ENCODE data around the gene FKBP14.

FKBP14 gene

GRCh38 chr7:30040938-30041337, 14.4 kb upstream of the FKBP14 start:
- ChIA-PET CTCF (interaction anchor here (1.8 to 3.8 kb wide), 2 partner anchors 12 to 21 kb away, joined by 5 to 19 read pairs; no protein-coding TSS in a partner anchor), POLR2A (no interaction called here)
- no peak for TF ChIP-seq CTCF (IDR thresholded peaks at IDR 0.05; ENCODE audit: insufficient read depth, low read length, missing control alignments)
- H3K4me3 ChIP-seq (ENCODE audit: low read depth, low read length): no peak overlapping the region
- no peak for DNase-seq (ENCODE audit: low read depth, low spot score)

GRCh38 chr7:30038196-30038980, 11.9 kb upstream of the FKBP14 start:
- ChIA-PET POLR2A (no interaction called here), CTCF (interaction anchor here (1.0 to 1.9 kb wide), 3 partner anchors 10 to 36 kb away, joined by 3 to 4 read pairs (median 3); partner anchors contain the start of gene PLEKHA8)
- DNase-seq (ENCODE audit: low read depth, low spot score): no peak
- TF ChIP-seq CTCF (IDR thresholded peaks at IDR 0.05; ENCODE audit: insufficient read depth, low read length, missing control alignments): no peak
- H3K4me3 ChIP-seq (ENCODE audit: low read depth, low read length): no peak overlapping the region

GRCh38 chr7:30036220-30036619, 9.7 kb upstream of the FKBP14 start:
- H3K4me3 ChIP-seq (ENCODE audit: low read depth, low read length): no peak overlapping the region
- POLR2A ChIA-PET: no interaction called here
- no peak for TF ChIP-seq CTCF (IDR thresholded peaks at IDR 0.05; ENCODE audit: insufficient read depth, low read length, missing control alignments)
- CTCF ChIA-PET: interaction anchor here (1.2 to 1.8 kb wide), 3 partner anchors 26 to 38 kb away, joined by 3 to 7 read pairs (median 3); no protein-coding TSS in a partner anchor
- no peak for DNase-seq (ENCODE audit: low read depth, low spot score)

- ChIA-PET CTCF (interaction anchor here (1.8 kb wide), 1 partner anchor 27 kb away, joined by 7 read pairs; no protein-coding TSS in a partner anchor), POLR2A (no interaction called here)
- no peak for TF ChIP-seq CTCF (IDR thresholded peaks at IDR 0.05; ENCODE audit: insufficient read depth, low read length, missing control alignments)
- no peak overlapping the region for H3K4me3 ChIP-seq (ENCODE audit: low read depth, low read length)
- DNase-seq (ENCODE audit: low read depth, low spot score): no peak
Observed at GRCh38 chr7:30034501-30034900, 8.0 kb upstream of the FKBP14 start.

DNA sequence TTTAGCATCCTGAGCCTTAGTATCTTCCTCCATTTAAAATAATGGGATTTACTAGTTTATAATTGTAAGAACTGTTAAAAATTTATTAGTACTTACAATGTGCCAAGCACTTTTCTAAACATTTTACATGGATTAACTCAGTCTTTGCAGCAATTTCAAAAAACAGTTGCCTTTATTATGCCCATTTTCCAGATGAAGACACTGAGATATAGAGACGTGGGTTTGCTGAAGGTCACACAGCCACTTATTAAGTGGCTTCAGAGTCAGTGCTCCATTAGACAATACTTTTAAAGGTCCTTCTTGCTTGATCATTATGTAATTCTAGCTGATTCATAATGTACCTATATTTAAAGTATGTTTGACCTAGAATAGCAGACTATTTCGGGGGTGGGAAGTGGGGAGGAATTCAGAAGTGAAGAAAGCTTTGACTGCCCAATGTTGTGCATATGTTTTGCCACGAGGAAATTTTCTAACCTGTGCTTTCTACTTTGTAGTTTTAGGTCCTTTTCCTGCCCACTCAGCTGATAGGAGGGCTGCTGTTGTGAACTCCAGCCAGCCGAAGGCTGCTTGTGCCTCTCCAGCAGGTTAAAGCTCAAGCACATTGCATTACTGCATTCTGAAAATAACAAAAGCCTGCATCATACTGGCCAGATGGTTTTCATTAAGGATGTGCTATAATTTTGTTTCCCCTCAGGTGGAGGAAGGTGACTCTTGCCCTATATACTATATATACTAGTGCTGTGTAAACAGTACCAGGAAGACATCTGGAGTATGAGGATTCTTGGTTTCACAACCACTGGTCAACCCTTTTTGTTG, 6.0 kb upstream of the FKBP14 start:
- DNase-seq (ENCODE audit: low read depth, low spot score): peak; percentile 26
- no peak overlapping the region for H3K4me3 ChIP-seq (ENCODE audit: low read depth, low read length)
- CTCF ChIA-PET: interaction anchor here (1.0 kb wide), 1 partner anchor 29 kb away, joined by 3 read pairs; no protein-coding TSS in a partner anchor
- POLR2A ChIA-PET: no interaction called here
- no peak for TF ChIP-seq CTCF (IDR thresholded peaks at IDR 0.05; ENCODE audit: insufficient read depth, low read length, missing control alignments)

DNA sequence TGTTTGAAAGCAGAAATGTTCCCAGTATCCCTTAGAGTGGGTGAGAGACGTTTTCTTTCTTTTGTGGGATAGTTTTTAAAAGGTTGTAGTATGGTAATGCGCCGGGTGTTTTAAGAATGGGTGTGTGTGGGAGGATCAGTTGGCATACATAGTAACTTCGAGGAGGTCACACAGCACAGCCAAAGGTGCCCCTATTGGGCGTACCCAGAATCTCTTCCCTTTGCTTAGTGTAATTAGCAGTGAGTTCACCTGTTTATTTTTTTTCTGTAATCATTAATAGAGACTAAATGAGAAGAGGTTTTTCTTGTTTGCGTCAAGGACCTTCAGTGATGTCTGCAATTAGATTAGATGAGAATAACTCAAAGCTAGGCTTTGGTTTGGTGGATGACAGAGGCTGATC, 3.2 kb upstream of the FKBP14 start:
- POLR2A ChIA-PET: no interaction called here
- no peak for TF ChIP-seq CTCF (IDR thresholded peaks at IDR 0.05; ENCODE audit: insufficient read depth, low read length, missing control alignments)
- H3K4me3 ChIP-seq (ENCODE audit: low read depth, low read length): peak overlapping the region; percentile 81
- no peak for DNase-seq (ENCODE audit: low read depth, low spot score)
- CTCF ChIA-PET: interaction anchor here (0.9 to 3.4 kb wide), 5 partner anchors 10 to 109 kb away, joined by 3 to 20 read pairs (median 3); no protein-coding TSS in a partner anchor

All from AG04449 (cell line).